Measurements from ENCODE around the gene CNKSR2. TPM values are rescaled to one million over a fixed set of nuclear protein-coding genes. Genes with fewer than 3 reads are reported as not detected.

CNKSR2 gene
- total RNA-seq, 2 experiments from 2014 or later: 3.6 to 3.7 TPM

GRCh38 chrX:21702725-21703124 is 328.5 kb downstream of the CNKSR2 start:
- CTCF ChIA-PET: no interaction called here
- intact Hi-C loops (cut with micrococcal nuclease): no loop called here
- no peak for DNase-seq
- no peak overlapping the region for H3K27ac Mint-ChIP-seq
- no peaks in the 10 kb centered on the region for H3K9me3 Mint-ChIP-seq
- no peak overlapping the region for H3K4me3 Mint-ChIP-seq
- H3K27me3 Mint-ChIP-seq: no peaks in the 10 kb centered on the region
- no peaks in the 10 kb centered on the region for H3K4me1 Mint-ChIP-seq (ENCODE audit: low read depth)
- POLR2A ChIA-PET: no interaction called here
- H3K36me3 Mint-ChIP-seq: no peaks in the 10 kb centered on the region

Measured in activated CD4-positive, alpha-beta memory T cell treated with anti-CD3 and anti-CD28 coated beads for 36 hours (primary cell).